Esophagus muscularis mucosa (tissue), 4 donors: ENCODE data around the gene MEN1. TPM values are rescaled to one million over a fixed set of nuclear protein-coding genes. Genes with fewer than 3 reads are reported as not detected.
A peak's percentile ranks its signal among the peaks of the same experiment; 100 is the strongest.

ENCODE experiments used
- DNase-seq: peaks from one replicate; pipeline ENCODE4 v3.0.0-alpha.2; 2017; ENCODE audit errors: extremely low spot score
- H3K27ac ChIP-seq, 4 donors: fragments of 200-600 bp; sonication (generic); replicated peaks in 1 of 4; 1 replicate in 3 of 4; 2 replicates in 1 of 4; pipeline ENCODE4 v1.5.1; 2016 to 2019; ENCODE audit warnings: mild to moderate bottlenecking in 1 of 4
- H3K27me3 ChIP-seq, 4 donors: fragments of 200-600 bp; sonication (generic); one replicate each; pipeline versions ENCODE4 v1.5.1 to v1.6.0; 2016 to 2019
- H3K36me3 ChIP-seq, 4 donors: fragments of 200-600 bp; sonication (generic); one replicate each; pipeline ENCODE4 v1.5.1; 2016 to 2019
- H3K4me1 ChIP-seq, 4 donors: fragments of 200-600 bp; sonication (generic); one replicate each; pipeline ENCODE4 v1.5.1; 2016 to 2019
- H3K4me3 ChIP-seq, 4 donors: fragments of 200-600 bp; sonication (generic); 1 replicate in 2 of 4; 2 replicates in 2 of 4; pipeline ENCODE4 v1.5.1; 2016 to 2019; ENCODE audit warnings: mild to moderate bottlenecking in 4 of 4, moderate library complexity in 1 of 4
- H3K9me3 ChIP-seq, 4 donors: fragments of 200-600 bp; sonication (generic); 1 replicate in 3 of 4; 2 replicates in 1 of 4; pipeline ENCODE4 v1.5.1; 2016 to 2019
- EP300 ChIP-seq: sonication (generic); formaldehyde crosslinking; IDR thresholded peaks from one replicate; pipeline ENCODE4 v1.6.1; 2017; ENCODE audit warnings: antibody characterized with exemption
- POLR2A ChIP-seq: fragments of 450-650 bp; IDR thresholded peaks from one replicate; pipeline ENCODE4 v1.6.1; 2017; ENCODE audit warnings: antibody characterized with exemption, moderate library complexity, mild to moderate bottlenecking, low read depth
- POLR2AphosphoS5 ChIP-seq, 2 donors: sonication (generic); formaldehyde crosslinking; IDR thresholded peaks; one replicate each; pipeline ENCODE4 v1.6.1; 2017; ENCODE audit warnings: antibody characterized with exemption in 2 of 2
- whole genome bisulfite sequencing: methylation state at CpG from one replicate; pipeline ENCODE4 v1.1.5; 2018; 5-methylcytosine and 5-hydroxymethylcytosine counted together
- intact Hi-C: fragments of 100-400 bp; cut with DNase I; formaldehyde crosslinking; loops from one replicate; pipeline ENCODE4 v1.15.1; 2023
- total RNA-seq, 4 donors: library from RNA; depleted of rRNA; stranded (reverse); fragments of >200 nt; gene quantifications; one replicate each; pipeline versions ENCODE4 v1.1.0 to v1.2.1, GENCODE V29; 2016
- TF ChIP-seq, protein P1 (sequence below), 3 experiments: fragments of 200-600 bp in 2 of 3; fragments of 450-650 bp in 1 of 3; sonication (generic) in 2 of 3; IDR thresholded peaks; one replicate each; pipeline ENCODE4 v1.5.1; 2017 to 2019; ENCODE audit warnings: antibody characterized with exemption in 3 of 3, mild to moderate bottlenecking in 2 of 3, moderate library complexity in 1 of 3

Gene MEN1
- total RNA-seq, 4 donors from 2014 or later: 10.4 to 18.7 (median 11.5) TPM

DNA sequence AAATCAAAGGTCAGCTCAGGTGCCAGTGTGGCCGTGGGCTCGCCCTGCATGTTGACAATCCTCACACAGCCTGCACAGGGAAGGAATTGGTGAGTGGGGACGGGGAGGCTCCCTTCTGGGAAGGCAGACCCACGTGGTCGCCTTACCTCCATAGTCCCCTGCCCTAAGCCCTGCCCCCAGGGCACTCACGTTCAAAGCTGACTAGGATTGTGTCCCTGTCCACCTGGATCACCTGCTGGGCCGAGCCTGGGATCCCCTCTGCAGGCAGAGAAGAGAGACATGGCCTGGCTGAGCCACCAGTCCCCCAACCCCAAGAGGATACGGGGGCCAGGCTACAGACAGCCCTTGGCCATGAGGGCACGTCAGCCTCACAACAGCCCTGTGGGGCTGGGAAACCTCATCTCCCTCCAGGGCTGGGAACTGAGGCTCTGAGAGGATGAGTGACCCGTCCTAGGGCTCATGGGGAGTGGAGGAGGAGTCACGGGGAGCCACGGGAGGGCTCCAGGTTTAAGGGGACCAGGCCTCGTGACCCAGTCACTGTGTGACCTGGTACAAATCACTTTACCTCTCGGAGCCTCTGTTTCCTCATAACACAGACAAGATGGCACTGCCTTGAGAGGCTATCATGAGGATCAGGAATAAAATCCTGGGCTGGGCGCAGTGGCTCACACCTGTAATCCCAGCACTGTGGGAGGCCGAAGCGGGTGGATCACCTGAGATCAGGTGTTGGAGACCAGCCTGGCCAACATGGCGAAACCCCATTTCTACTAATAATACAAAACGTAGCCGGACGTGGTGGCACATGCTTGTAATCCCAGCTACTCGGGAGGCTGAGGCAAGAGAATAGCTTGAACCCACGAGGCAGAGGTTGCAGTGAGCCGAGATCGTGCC, 19.9 kb downstream of the MEN1 start:
- intact Hi-C loops: no loop called here
- H3K36me3 ChIP-seq: peaks cover 4 to 64% (median 40%) of the 10 kb centered on the region in 4 donors
- no peaks in the 10 kb centered on the region for H3K9me3 ChIP-seq
- no peaks in the 10 kb centered on the region for H3K27me3 ChIP-seq
- DNase-seq: no peak
- H3K27ac ChIP-seq: no peak overlapping the region
- peaks cover 0 to 12% (median 8%) of the 10 kb centered on the region in 4 donors for H3K4me1 ChIP-seq
- no peak overlapping the region for H3K4me3 ChIP-seq
- 85% methylated on average over 17 of the region's 25 CpGs for WGBS
- TF ChIP-seq POLR2AphosphoS5 (IDR thresholded peaks at IDR 0.05) (no peak), POLR2A (no peak), EP300 (no peak)
- TF ChIP-seq, protein P1, sequence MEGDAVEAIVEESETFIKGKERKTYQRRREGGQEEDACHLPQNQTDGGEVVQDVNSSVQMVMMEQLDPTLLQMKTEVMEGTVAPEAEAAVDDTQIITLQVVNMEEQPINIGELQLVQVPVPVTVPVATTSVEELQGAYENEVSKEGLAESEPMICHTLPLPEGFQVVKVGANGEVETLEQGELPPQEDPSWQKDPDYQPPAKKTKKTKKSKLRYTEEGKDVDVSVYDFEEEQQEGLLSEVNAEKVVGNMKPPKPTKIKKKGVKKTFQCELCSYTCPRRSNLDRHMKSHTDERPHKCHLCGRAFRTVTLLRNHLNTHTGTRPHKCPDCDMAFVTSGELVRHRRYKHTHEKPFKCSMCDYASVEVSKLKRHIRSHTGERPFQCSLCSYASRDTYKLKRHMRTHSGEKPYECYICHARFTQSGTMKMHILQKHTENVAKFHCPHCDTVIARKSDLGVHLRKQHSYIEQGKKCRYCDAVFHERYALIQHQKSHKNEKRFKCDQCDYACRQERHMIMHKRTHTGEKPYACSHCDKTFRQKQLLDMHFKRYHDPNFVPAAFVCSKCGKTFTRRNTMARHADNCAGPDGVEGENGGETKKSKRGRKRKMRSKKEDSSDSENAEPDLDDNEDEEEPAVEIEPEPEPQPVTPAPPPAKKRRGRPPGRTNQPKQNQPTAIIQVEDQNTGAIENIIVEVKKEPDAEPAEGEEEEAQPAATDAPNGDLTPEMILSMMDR (IDR thresholded peaks at IDR 0.05): no peak

DNA sequence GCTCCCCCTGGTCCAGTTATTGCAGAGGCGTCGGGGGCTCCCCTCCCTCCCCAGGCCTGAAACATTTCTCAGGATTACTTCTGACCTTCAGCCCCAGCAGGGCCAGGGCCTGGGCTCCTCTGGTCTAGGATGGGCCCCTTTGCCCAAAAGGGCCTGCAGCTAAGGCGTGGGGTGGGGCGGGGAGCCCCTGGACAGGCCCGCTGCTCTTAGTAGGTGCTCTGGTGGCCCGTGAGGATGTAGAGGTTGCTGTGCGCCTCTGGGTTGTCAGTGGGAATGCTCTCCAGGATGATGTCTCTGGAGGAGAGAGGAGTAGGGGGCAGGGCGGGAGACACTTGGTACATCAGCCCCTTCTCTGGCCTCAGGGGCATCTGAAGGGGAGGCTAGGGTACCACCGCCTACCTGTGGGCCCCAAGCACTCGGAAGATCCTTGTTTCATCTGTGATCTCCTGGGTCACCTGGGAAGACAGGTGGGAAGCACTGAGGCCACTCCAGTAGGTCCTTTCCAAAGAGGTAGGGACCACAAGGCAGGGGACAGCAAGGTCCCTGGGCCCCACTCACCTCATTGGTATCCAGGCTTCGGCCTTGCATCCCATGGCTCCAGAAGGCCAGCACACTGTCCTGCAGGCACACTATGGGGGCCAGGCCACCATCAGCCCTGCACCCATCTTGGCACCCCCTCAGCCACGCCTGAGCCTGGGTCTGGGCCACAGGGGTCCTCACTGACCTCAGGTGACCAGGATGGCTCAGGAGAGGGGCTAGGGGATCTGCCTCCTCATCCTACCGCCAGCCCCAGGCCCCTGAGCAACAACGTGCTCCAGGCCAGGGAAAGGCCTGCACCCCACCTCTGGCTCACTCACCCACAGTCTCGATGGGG, 20.8 kb downstream of the MEN1 start:
- WGBS: 95% methylated on average over 14 of the region's 15 CpGs
- intact Hi-C loops: loop anchor here (10.0 kb wide), 1 partner anchor 105 kb away; no protein-coding TSS in a partner anchor

DNA sequence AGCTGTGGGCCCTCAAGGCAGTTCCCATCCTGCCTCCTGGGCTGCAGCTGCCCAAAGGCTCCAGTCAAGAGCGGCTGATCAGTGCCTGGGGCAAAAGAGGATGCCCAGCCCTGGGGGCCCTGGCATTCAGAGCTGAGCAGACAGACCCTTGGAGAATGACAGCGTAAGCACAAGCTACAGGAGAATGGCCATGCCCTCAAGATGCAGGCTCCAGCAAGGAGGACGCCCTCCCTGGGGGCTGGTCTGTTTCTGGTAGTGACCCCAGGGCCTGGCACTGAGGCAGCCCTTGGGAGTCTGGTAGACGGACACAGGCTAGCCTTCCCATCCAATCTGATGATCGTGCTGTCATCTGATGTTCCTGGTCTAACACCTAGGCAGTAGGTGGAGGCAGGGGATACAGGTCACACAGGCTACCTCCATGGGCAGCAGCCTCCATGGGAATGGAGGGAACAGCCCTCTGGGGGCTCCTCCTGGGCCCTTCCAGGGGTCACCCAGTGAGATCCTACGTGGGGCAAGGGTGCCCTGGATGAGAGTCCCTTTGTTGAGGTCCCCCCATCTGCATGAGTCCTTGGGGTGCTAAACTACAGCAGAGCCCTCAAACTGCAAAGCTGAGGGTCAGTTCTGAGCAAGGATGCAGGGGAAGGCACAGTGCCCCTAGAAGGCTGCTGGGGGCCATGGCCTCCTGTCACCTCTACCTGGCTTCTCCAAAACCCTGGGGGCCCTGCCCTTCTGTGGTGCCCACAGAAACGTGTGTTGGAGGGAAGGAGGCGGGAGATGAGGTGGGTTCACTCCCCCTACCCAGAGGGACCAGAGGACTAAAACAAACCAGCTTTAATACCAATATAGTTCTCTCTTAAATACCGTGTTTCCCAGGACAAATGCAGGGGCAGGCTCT, 21.8 kb downstream of the MEN1 start:
- Histone ChIP-seq H3K4me3 (no peak overlapping the region), H3K27me3 (no peaks in the 10 kb centered on the region), H3K36me3 (peaks cover 4 to 54% (median 37%) of the 10 kb centered on the region in 4 donors), H3K4me1 (peaks cover 0 to 12% (median 6%) of the 10 kb centered on the region in 4 donors), H3K9me3 (no peaks in the 10 kb centered on the region), H3K27ac (peak overlapping the region in 2 of 4 donors; percentile 36)
- DNase-seq: no peak
- intact Hi-C loops: loop anchor here (10.0 kb wide), 1 partner anchor 106 kb away; no protein-coding TSS in a partner anchor
- 85% methylated on average over 7 of the region's 9 CpGs for WGBS
- TF ChIP-seq, protein P1 (IDR thresholded peaks at IDR 0.05): no peak
- TF ChIP-seq POLR2AphosphoS5 (IDR thresholded peaks at IDR 0.05) (no peak), EP300 (no peak), POLR2A (no peak)

More for the DNA sequence above, 20.8 kb downstream of the MEN1 start:
- DNase-seq: no peak
- H3K36me3 ChIP-seq: peaks cover 4 to 57% (median 38%) of the 10 kb centered on the region in 4 donors
- H3K4me3 ChIP-seq: no peak overlapping the region
- no peaks in the 10 kb centered on the region for H3K27me3 ChIP-seq
- H3K4me1 ChIP-seq: peaks cover 0 to 12% (median 8%) of the 10 kb centered on the region in 4 donors
- H3K9me3 ChIP-seq: no peaks in the 10 kb centered on the region
- no peak for TF ChIP-seq POLR2A
- TF ChIP-seq POLR2AphosphoS5 (IDR thresholded peaks at IDR 0.05): no peak
- TF ChIP-seq, protein P1 (IDR thresholded peaks at IDR 0.05): no peak
- TF ChIP-seq EP300: no peak
- H3K27ac ChIP-seq: no peak overlapping the region
